GM12875 (cell line): ENCODE results near the gene DUSP11.
"Not testable (repeated sequence)": the region's sequence is repeated elsewhere in the genome, so short reads cannot be mapped to it uniquely, and the experiment has no call there.

Experiments
- H3K4me3 ChIP-seq: one replicate; pipeline ENCODE4 v1.5.1; 2011; ENCODE audit warnings: low read depth, low read length, control low read depth
- TF ChIP-seq, protein P1 (sequence below): IDR thresholded peaks from 2 replicates; pipeline ENCODE4 v1.5.1; 2011; ENCODE audit warnings: low read depth, mild to moderate bottlenecking, control low read depth, inconsistent platforms, low read length, moderate library complexity, borderline replicate concordance; ENCODE audit not compliant: insufficient read depth

The DUSP11 gene

DNA sequence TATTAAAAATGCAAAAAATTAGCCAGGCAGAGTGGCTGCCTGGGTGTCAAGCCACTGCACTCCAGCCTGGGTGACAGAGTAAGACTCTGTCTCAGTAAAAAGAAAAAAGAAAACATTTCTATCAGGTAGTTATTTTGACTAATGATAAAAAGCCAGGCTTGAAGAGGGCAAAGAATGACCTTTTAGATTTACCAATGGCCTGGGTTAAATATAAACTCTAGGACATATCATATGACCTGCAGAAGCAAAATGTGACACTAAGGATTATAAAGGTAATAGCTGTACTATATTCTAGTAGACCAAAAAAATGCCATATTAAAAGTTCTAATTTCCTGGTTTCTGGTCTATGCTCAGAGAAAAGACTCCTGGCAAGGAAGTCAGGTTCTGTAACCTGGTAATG is 32.7 kb upstream of the DUSP11 start:
- TF ChIP-seq, protein P1, sequence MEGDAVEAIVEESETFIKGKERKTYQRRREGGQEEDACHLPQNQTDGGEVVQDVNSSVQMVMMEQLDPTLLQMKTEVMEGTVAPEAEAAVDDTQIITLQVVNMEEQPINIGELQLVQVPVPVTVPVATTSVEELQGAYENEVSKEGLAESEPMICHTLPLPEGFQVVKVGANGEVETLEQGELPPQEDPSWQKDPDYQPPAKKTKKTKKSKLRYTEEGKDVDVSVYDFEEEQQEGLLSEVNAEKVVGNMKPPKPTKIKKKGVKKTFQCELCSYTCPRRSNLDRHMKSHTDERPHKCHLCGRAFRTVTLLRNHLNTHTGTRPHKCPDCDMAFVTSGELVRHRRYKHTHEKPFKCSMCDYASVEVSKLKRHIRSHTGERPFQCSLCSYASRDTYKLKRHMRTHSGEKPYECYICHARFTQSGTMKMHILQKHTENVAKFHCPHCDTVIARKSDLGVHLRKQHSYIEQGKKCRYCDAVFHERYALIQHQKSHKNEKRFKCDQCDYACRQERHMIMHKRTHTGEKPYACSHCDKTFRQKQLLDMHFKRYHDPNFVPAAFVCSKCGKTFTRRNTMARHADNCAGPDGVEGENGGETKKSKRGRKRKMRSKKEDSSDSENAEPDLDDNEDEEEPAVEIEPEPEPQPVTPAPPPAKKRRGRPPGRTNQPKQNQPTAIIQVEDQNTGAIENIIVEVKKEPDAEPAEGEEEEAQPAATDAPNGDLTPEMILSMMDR: no peak
- no peak overlapping the region for H3K4me3 ChIP-seq

DNA sequence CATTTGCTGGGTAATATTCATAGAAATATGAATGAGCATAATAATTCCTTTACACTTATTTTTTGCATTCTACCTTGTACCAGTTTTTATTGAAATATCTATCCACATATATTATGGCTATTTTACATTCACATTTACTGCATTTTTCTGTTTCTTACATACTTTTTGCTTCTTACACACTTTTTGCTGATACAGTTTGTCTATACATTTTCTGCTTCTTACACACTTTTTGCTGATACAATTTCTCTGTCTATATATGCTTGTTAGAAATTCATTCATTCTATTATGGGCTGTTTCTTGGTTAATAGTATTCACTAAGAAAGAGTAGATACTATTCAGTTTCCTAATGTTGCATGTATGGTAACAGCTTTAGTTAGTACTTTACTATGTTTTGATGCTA is 32.0 kb upstream of the DUSP11 start:
- no peak overlapping the region for H3K4me3 ChIP-seq
- TF ChIP-seq, protein P1: no peak

DNA sequence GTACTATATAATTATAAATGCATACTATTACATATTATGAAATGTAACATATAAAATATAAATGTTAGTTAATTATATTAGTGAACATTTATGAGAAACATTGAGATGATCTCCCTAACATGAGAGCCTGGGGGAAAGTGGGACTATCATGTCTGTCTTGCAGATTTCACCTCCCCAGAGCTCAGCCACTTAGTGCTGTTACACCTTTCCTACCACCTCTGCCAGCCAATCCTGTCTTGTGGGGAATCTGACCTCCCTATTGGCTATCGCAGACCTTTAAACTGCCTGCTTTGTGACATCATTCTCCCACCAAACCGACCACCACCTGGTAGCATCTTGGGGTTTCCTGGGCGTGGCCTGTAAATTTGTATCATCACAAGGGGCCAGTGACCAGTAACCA is 4.0 kb upstream of the DUSP11 start, which contains the start of gene C2orf78:
Gene C2orf78, plus strand, starts transcription at position 301 of the 400 bp plus-strand sequence. CDS start 127 bp downstream, outside the sequence.
- H3K4me3 ChIP-seq: not testable (repeated sequence)

DNA sequence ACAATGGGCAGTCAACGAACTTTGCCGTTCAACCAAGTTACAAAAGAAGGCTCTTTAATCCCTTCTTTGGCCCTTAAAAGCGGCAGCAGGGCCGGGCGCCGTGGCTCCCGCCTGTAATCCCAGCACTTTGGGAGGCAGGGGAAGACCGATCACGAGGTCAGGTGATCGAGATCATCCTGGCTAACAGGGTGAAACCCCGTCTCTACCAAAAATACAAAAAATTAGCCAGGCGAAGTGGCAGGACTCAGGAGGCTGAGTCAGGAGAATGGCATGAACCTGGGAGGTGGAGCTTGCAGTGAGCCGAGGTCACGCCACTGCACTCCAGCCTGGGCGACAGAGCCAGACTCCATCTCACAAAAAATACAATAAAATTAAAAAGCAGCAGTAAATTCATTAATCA is 3.5 kb upstream of the DUSP11 start:
- H3K4me3 ChIP-seq: not testable (repeated sequence)

DNA sequence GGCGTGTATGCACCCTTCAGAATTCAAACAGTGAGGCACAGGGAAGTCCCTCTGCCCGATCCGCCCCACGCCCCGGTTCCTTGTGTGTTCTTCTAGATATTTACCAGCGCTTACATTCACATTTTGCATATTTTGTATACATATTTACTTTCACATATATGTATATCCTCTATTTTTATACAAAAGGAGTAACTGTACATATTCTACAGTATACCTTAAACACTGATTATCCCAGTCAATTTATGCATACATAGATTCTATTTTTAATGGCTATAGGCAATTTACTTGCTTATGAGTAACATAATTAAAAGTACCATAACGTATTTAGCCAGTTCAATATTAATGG is 307 bp upstream of the DUSP11 start:
- TF ChIP-seq, protein P1: no peak
- no peak overlapping the region for H3K4me3 ChIP-seq

DNA sequence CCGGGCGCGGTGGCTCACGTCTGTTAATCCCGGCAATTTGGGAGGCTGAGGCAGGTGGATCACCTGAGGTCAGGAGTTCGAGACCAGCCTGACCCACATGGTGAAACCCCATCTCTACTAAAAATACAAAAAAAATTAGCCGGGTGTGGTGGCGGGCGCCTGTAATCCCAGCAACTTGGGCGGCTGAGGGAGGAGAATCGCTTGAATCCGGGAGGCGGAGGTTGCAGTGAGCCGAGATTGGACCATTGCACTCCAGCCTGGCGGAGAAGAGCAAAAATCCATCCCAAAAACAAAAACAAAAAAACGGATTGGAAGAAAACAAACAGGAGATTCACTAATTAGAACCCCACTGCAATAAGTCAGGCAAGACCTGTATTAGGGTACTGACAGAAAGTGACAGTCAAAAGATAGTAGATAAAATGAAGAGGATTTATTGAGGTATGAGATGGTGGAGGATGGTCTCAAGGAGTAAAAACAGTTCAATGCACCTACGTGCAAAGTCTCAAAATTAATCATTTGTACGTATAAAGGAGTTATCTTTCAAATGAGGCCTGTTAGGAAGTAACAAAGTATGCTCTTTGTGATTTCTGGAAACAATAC is 936 bp downstream of the DUSP11 start:
- H3K4me3 ChIP-seq: peak overlapping the region; percentile 73

DNA sequence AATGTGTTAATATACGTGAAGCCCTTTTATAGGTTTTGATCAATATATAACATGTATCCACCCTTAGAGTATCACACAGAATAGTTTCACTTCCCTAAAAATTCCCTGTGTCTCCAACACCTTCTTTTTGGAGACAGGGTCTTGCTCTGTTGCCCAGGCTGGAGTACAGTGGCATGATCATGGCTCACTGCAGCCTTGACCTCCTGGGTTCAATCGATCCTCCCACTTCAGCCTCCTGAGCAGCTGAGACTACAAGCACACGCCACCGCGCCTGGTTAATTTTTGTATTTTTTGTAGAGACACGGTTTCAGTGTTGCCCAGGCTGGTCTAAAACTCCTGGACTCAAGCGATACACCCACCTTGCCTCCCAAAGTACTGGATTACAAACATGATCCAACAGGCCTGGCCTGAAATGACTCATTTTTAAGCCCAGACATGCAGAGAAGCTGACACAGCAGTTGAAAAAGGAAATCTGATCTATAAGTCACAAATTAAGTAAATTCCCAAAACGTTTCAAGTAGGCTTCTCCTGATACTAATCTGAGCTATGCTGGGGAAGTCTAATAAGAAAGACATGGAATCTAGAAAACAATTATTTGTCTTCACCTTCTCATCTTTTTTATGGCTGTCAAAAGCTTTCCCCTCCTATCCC is 2.9 kb downstream of the DUSP11 start:
- TF ChIP-seq, protein P1: no peak
- no peak overlapping the region for H3K4me3 ChIP-seq

DNA sequence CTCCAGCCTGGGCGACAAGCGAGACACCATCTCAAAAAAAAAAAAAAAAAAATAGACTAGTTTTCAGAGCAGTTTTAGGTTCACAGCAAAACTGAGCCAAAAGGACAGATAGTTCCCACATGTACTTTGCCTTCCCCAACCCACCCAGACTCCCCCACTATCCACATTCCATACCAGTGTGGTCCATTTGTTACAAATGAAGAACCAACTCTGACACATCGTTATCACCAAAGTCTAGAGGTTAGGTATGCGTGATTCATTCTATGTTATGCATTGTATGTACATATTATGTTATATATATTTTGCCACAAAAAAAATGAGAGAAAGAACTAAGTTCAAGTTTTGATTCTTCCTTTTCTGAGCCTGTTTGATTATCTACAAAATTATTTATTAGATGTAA is 3.5 kb downstream of the DUSP11 start:
- no peak overlapping the region for H3K4me3 ChIP-seq
- TF ChIP-seq, protein P1: no peak

DNA sequence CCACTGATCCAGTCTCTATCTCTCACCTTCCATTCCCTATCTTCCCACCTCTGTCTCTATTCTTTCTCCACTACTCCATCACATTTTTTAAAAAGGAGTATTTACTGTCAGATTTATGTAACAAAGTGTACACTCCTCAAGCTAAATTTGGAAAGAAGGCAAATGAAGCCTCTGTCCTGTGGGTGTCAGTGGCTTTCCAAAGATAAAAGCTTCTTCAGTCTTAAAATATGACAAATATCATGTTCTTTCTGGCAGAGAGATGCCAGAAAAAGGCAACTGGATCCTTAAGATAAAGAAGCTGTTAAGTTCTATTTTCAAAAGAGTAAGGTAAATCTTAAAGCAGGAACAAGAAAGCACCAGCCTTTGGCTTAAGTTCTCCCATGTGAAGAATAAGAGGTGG is 7.1 kb downstream of the DUSP11 start:
- no peak overlapping the region for H3K4me3 ChIP-seq
- TF ChIP-seq, protein P1: no peak
